ENCODE data around the gene SHLD2.
"Not testable (repeated sequence)": the region's sequence is repeated elsewhere in the genome, so short reads cannot be mapped to it uniquely, and the experiment has no call there.

GRCh38 chr10:87081574-87081973 lies 13.4 kb upstream of the SHLD2 start:
- not testable (repeated sequence) for TF ChIP-seq POLR2A, CTCF (IDR thresholded peaks at IDR 0.05)

Measured in uterus (tissue), 2 donors.